ENCODE measurements around the gene TAF1B. TPM values are rescaled to one million over a fixed set of nuclear protein-coding genes. Genes with fewer than 3 reads are reported as not detected.

TAF1B gene
- total RNA-seq, 1 experiment from 2014 or later = 24.8 TPM

DNA sequence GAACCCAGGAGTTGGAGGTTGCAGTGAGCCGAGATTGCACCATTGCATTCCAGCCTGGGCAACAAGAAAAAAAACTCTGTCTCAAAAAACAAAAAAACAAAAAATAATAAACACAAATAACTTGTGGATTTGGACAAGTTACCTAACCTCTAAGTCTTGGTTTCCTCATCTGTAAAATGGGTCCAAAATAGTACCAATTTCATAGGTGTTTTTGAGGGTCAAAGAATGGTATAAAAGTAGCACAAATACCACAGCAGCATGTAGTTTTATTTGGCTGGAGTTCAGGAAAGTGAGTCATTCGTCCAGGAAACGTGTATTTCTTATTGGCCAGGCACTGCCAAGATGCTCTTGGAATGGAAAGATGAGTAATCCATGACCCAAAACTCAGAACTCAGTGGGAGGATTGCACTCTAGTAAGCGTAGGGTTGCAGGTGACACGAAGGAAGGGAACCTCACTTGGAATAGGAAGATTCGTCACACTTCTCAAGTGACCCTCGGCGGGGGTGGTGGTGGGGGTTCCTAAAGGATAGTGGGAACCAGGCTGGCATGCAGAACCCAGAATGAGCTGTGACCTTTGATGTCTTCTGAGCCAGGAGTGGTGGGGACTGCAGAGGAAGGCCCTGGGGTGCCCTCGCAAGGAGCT, 132.7 kb downstream of the TAF1B start:
- ChIA-PET POLR2A (ENCODE audit: unreplicated experiment) (no interaction called here), CTCF (no interaction called here)
- Histone ChIP-seq H3K27ac (peak overlapping the region; percentile 49), H3K36me3 (ENCODE audit: low read depth) (peaks cover 29% of the 10 kb centered on the region; the same call in 1 of the 2 replicates), H3K9me2 (ENCODE audit: insufficient read depth) (no peaks in the 10 kb centered on the region), H3K27me3 (ENCODE audit: insufficient read depth, low read depth) (no peaks in the 10 kb centered on the region), H3K9me3 (ENCODE audit: insufficient read depth, low read depth) (no peaks in the 10 kb centered on the region), H3K4me3 (no peak overlapping the region), H2AFZ (no peak overlapping the region), H4K20me1 (ENCODE audit: insufficient read depth) (no peaks in the 10 kb centered on the region), H3K4me2 (peak overlapping the region; percentile 14), H3F3A (ENCODE audit: insufficient read depth, low read depth) (peaks cover 52% of the 10 kb centered on the region), H3K4me1 (replicated peaks; ENCODE audit: insufficient read depth) (peaks cover 56% of the 10 kb centered on the region), H3K79me2 (ENCODE audit: low read depth) (peaks cover 21% of the 10 kb centered on the region)
- intact Hi-C loops (cut with micrococcal nuclease; ENCODE audit: unreplicated experiment) = no loop called here
- TF ChIP-seq, protein P1, sequence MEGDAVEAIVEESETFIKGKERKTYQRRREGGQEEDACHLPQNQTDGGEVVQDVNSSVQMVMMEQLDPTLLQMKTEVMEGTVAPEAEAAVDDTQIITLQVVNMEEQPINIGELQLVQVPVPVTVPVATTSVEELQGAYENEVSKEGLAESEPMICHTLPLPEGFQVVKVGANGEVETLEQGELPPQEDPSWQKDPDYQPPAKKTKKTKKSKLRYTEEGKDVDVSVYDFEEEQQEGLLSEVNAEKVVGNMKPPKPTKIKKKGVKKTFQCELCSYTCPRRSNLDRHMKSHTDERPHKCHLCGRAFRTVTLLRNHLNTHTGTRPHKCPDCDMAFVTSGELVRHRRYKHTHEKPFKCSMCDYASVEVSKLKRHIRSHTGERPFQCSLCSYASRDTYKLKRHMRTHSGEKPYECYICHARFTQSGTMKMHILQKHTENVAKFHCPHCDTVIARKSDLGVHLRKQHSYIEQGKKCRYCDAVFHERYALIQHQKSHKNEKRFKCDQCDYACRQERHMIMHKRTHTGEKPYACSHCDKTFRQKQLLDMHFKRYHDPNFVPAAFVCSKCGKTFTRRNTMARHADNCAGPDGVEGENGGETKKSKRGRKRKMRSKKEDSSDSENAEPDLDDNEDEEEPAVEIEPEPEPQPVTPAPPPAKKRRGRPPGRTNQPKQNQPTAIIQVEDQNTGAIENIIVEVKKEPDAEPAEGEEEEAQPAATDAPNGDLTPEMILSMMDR (conservative IDR thresholded peaks at IDR 0.05) = no peak
- no peak for TF ChIP-seq EZH2 (IDR thresholded peaks at IDR 0.05; ENCODE audit: low read depth)
- no TSS peak for BruUV-seq (replicated peaks)
- peak; percentile 49 to 96 for DNase-seq

DNA sequence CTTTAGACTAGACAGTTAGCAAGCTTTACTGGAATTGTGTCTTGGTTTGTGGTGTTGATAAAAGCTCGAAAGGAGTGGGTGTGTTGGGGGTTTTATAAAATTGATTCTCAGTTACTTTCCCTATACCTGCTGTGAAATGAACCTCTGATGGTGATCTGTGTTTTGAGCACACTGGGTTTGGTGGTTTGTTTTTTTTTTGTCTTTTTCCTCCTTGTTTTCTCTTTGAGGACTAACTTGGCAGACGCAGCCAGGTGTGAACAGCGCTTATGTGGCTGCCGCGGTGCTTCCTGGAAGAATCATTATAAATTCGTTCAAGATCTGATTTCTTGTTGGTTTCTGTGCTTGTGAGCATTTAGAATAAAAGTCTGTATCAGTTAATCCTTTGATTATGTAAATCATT, 136.7 kb downstream of the TAF1B start:
- no peaks in the 10 kb centered on the region for H3K27me3 ChIP-seq (ENCODE audit: insufficient read depth, low read depth)
- H3K9me3 ChIP-seq (ENCODE audit: insufficient read depth, low read depth) = no peaks in the 10 kb centered on the region
- H3K79me2 ChIP-seq (ENCODE audit: low read depth) = 0 out of 2 replicates have a peak, but pooled peaks cover 3% of the 10 kb centered on the region
- no peaks in the 10 kb centered on the region for H4K20me1 ChIP-seq (ENCODE audit: insufficient read depth)
- H3K4me3 ChIP-seq = no peak overlapping the region
- TF ChIP-seq, protein P1 (conservative IDR thresholded peaks at IDR 0.05) = no peak
- TF ChIP-seq EZH2 (IDR thresholded peaks at IDR 0.05; ENCODE audit: low read depth) = no peak
- POLR2A ChIA-PET (ENCODE audit: unreplicated experiment) = no interaction called here
- H3K4me1 ChIP-seq (replicated peaks; ENCODE audit: insufficient read depth) = peaks cover 29% of the 10 kb centered on the region
- no peak overlapping the region for H3K4me2 ChIP-seq
- H3K9me2 ChIP-seq (ENCODE audit: insufficient read depth) = no peaks in the 10 kb centered on the region
- no peak overlapping the region; the same call in 1 of the 2 replicates for H3K27ac ChIP-seq
- H3K36me3 ChIP-seq (ENCODE audit: low read depth) = peaks cover 16% of the 10 kb centered on the region
- no TSS peak for BruUV-seq (replicated peaks)
- intact Hi-C loops (cut with micrococcal nuclease; ENCODE audit: unreplicated experiment) = no loop called here
- CTCF ChIA-PET = interaction anchor here (0.6 kb wide), 1 partner anchor 117 kb away, joined by 3 read pairs; no protein-coding TSS in a partner anchor
- peaks cover 35% of the 10 kb centered on the region for H3F3A ChIP-seq (ENCODE audit: insufficient read depth, low read depth)
- H2AFZ ChIP-seq = no peak overlapping the region
- no peak for DNase-seq

DNA sequence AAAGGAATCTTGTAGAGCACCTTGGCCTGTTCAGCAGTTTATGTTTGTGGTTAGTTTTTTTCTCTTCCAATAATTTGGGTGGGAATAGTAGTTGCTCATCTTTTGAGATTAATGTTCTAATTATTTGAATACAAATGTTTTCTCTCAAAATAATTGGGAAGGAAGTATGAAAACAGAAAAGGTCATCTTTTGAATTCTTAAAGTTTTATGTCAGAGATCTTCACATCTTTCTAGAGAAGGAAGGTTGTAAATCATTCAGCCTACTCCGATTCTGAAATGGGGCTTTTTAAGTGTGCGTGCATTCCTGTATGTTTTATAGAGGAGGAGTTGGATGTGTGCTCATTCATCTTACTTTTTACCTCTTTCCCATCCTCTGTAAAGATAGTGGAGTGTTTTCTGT, 137.2 kb downstream of the TAF1B start:
- peaks cover 23% of the 10 kb centered on the region for H3K4me1 ChIP-seq (replicated peaks; ENCODE audit: insufficient read depth)
- H3K4me3 ChIP-seq = no peak overlapping the region
- no peaks in the 10 kb centered on the region for H3K27me3 ChIP-seq (ENCODE audit: insufficient read depth, low read depth)
- ChIA-PET CTCF (interaction anchor here (0.6 kb wide), 1 partner anchor 117 kb away, joined by 3 read pairs; no protein-coding TSS in a partner anchor), POLR2A (ENCODE audit: unreplicated experiment) (no interaction called here)
- H3K4me2 ChIP-seq = no peak overlapping the region
- BruUV-seq (replicated peaks) = no TSS peak
- no peak for DNase-seq
- no peaks in the 10 kb centered on the region for H4K20me1 ChIP-seq (ENCODE audit: insufficient read depth)
- H3K9me2 ChIP-seq (ENCODE audit: insufficient read depth) = no peaks in the 10 kb centered on the region
- H3K9me3 ChIP-seq (ENCODE audit: insufficient read depth, low read depth) = no peaks in the 10 kb centered on the region
- H3K36me3 ChIP-seq (ENCODE audit: low read depth) = peaks cover 16% of the 10 kb centered on the region
- no peak for TF ChIP-seq EZH2 (IDR thresholded peaks at IDR 0.05; ENCODE audit: low read depth)
- TF ChIP-seq, protein P1 (conservative IDR thresholded peaks at IDR 0.05) = no peak
- intact Hi-C loops (cut with micrococcal nuclease; ENCODE audit: unreplicated experiment) = no loop called here
- H3K27ac ChIP-seq = no peak overlapping the region
- 0 out of 2 replicates have a peak, but pooled peaks cover 3% of the 10 kb centered on the region for H3K79me2 ChIP-seq (ENCODE audit: low read depth)
- H2AFZ ChIP-seq = no peak overlapping the region
- H3F3A ChIP-seq (ENCODE audit: insufficient read depth, low read depth) = peaks cover 35% of the 10 kb centered on the region
